Karpas-422 (cell line): ENCODE results near the gene KIRREL3. TPM values are rescaled to one million over a fixed set of nuclear protein-coding genes. Genes with fewer than 3 reads are reported as not detected.

Source experiments
- DNase-seq: peaks from one replicate; pipeline ENCODE4 v3.0.0-alpha.2; 2015
- H2AFZ ChIP-seq: fragments of 200-600 bp; sonication (generic); 2 replicates; pipeline ENCODE4 v1.6.1; 2014; ENCODE audit warnings: antibody characterized with exemption, low read length, mixed read lengths
- H3K27ac ChIP-seq: fragments of 200-600 bp; sonication (generic); 2 replicates; pipeline ENCODE4 v1.5.1; 2014; ENCODE audit warnings: mild to moderate bottlenecking, low read length, moderate library complexity
- H3K27me3 ChIP-seq: fragments of 200-600 bp; sonication (generic); 2 replicates; pipeline ENCODE4 v1.6.1; 2014; ENCODE audit warnings: low read length, mixed read lengths
- H3K36me3 ChIP-seq: fragments of 200-600 bp; sonication (generic); 2 replicates; pipeline ENCODE4 v1.6.1; 2014; ENCODE audit warnings: low read length, mixed read lengths; ENCODE audit not compliant: insufficient read depth
- H3K4me1 ChIP-seq: fragments of 200-600 bp; sonication (generic); 2 replicates; pipeline ENCODE4 v1.6.1; 2014; ENCODE audit warnings: mild to moderate bottlenecking, low read length, mixed read lengths
- H3K4me2 ChIP-seq: fragments of 200-600 bp; sonication (generic); 2 replicates; pipeline ENCODE4 v1.6.1; 2014; ENCODE audit warnings: low read length, low read depth, mild to moderate bottlenecking; ENCODE audit not compliant: poor library complexity, severe bottlenecking
- H3K4me3 ChIP-seq: fragments of 200-600 bp; sonication (generic); 2 replicates; pipeline ENCODE4 v1.5.1; 2014; ENCODE audit warnings: mild to moderate bottlenecking, antibody characterized with exemption, low read length, mixed read lengths
- H3K79me2 ChIP-seq: fragments of 200-600 bp; sonication (generic); 2 replicates; pipeline ENCODE4 v1.6.1; 2014; ENCODE audit warnings: mild to moderate bottlenecking, low read length, mixed read lengths
- H3K9ac ChIP-seq: fragments of 200-600 bp; sonication (generic); 2 replicates; pipeline ENCODE4 v1.6.0; 2014; ENCODE audit warnings: low read length
- H3K9me2 ChIP-seq: fragments of 200-600 bp; sonication (generic), shearing (Covaris generic); replicated peaks from 2 replicates; pipeline ENCODE4 v1.6.0; 2014; ENCODE audit warnings: mild to moderate bottlenecking, low read length, moderate library complexity; ENCODE audit not compliant: insufficient read depth
- H3K9me3 ChIP-seq: fragments of 300-700, 200-600 bp; sonication (generic); 2 replicates; pipeline ENCODE4 v1.6.1; 2014; ENCODE audit warnings: low read length, mixed read lengths
- H4K20me1 ChIP-seq: fragments of 200-600 bp; sonication (generic); 2 replicates; pipeline ENCODE4 v1.6.1; 2014; ENCODE audit warnings: mild to moderate bottlenecking, antibody characterized with exemption, low read length, low read depth; ENCODE audit not compliant: insufficient read depth
- total RNA-seq: library from RNA; depleted of rRNA; stranded (reverse); fragments of >200 nt; shearing (Covaris generic); gene quantifications from 2 replicates; pipeline ENCODE4 v1.2.3, GENCODE V29; 2014; ENCODE audit warnings: low replicate concordance

Gene KIRREL3
- total RNA-seq, 1 experiment from 2014 or later: not detected

- Histone ChIP-seq H3K36me3 (no peaks in the 10 kb centered on the region), H3K79me2 (no peaks in the 10 kb centered on the region), H3K4me2 (no peak overlapping the region), H3K27ac (no peak overlapping the region), H2AFZ (no peak overlapping the region), H3K9me3 (no peaks in the 10 kb centered on the region), H3K9ac (no peak overlapping the region), H3K9me2 (no peaks in the 10 kb centered on the region), H3K27me3 (no peaks in the 10 kb centered on the region), H4K20me1 (no peaks in the 10 kb centered on the region), H3K4me1 (peaks cover 7% of the 10 kb centered on the region), H3K4me3 (no peak overlapping the region)
- no peak for DNase-seq
Observed at GRCh38 chr11:126426820-126427749, 573.5 kb downstream of the KIRREL3 start.

GRCh38 chr11:126426106-126426505 is 574.5 kb downstream of the KIRREL3 start:
- no peak overlapping the region for H3K9ac ChIP-seq
- no peaks in the 10 kb centered on the region for H3K9me2 ChIP-seq

GRCh38 chr11:126424471-126425039 is 576.0 kb downstream of the KIRREL3 start:
- Histone ChIP-seq H3K27me3 (no peaks in the 10 kb centered on the region), H3K9me2 (no peaks in the 10 kb centered on the region), H3K4me2 (no peak overlapping the region), H3K9ac (no peak overlapping the region), H3K9me3 (no peaks in the 10 kb centered on the region), H3K4me1 (peaks cover 22% of the 10 kb centered on the region), H4K20me1 (no peaks in the 10 kb centered on the region), H3K27ac (no peak overlapping the region), H3K36me3 (no peaks in the 10 kb centered on the region), H2AFZ (no peak overlapping the region), H3K79me2 (no peaks in the 10 kb centered on the region), H3K4me3 (no peak overlapping the region)
- DNase-seq: no peak

More at GRCh38 chr11:126426106-126426505, 574.5 kb downstream of the KIRREL3 start:
- H2AFZ ChIP-seq: no peak overlapping the region
- no peak overlapping the region for H3K27ac ChIP-seq
- no peak overlapping the region for H3K4me2 ChIP-seq
- peaks cover 7% of the 10 kb centered on the region for H3K4me1 ChIP-seq
- H4K20me1 ChIP-seq: no peaks in the 10 kb centered on the region
- DNase-seq: peak; percentile 43
- H3K9me3 ChIP-seq: no peaks in the 10 kb centered on the region
- H3K27me3 ChIP-seq: no peaks in the 10 kb centered on the region
- H3K36me3 ChIP-seq: no peaks in the 10 kb centered on the region
- no peaks in the 10 kb centered on the region for H3K79me2 ChIP-seq
- H3K4me3 ChIP-seq: no peak overlapping the region

- Histone ChIP-seq H3K27ac (no peak overlapping the region), H4K20me1 (no peaks in the 10 kb centered on the region), H3K4me1 (peaks cover 28% of the 10 kb centered on the region), H3K9ac (no peak overlapping the region), H3K9me3 (no peaks in the 10 kb centered on the region), H3K9me2 (no peaks in the 10 kb centered on the region), H3K4me2 (no peak overlapping the region), H3K36me3 (no peaks in the 10 kb centered on the region), H3K4me3 (no peak overlapping the region), H2AFZ (no peak overlapping the region), H3K27me3 (no peaks in the 10 kb centered on the region), H3K79me2 (no peaks in the 10 kb centered on the region)
- DNase-seq: no peak
Observed at GRCh38 chr11:126423743-126424142, 576.8 kb downstream of the KIRREL3 start.

- Histone ChIP-seq H3K9ac (no peak overlapping the region), H3K4me3 (no peak overlapping the region), H3K27me3 (no peaks in the 10 kb centered on the region), H4K20me1 (no peaks in the 10 kb centered on the region), H3K9me2 (no peaks in the 10 kb centered on the region), H3K36me3 (no peaks in the 10 kb centered on the region), H3K4me2 (no peak overlapping the region), H3K27ac (no peak overlapping the region), H3K9me3 (no peaks in the 10 kb centered on the region), H3K4me1 (peaks cover 34% of the 10 kb centered on the region), H3K79me2 (no peaks in the 10 kb centered on the region), H2AFZ (no peak overlapping the region)
- no peak for DNase-seq
Observed at GRCh38 chr11:126423154-126423553, 577.4 kb downstream of the KIRREL3 start.

GRCh38 chr11:126422446-126422845 is 578.1 kb downstream of the KIRREL3 start:
- H2AFZ ChIP-seq: no peak overlapping the region
- H3K9me3 ChIP-seq: no peaks in the 10 kb centered on the region
- no peaks in the 10 kb centered on the region for H4K20me1 ChIP-seq
- peaks cover 34% of the 10 kb centered on the region for H3K4me1 ChIP-seq
- no peak overlapping the region for H3K4me2 ChIP-seq
- H3K9me2 ChIP-seq: no peaks in the 10 kb centered on the region
- no peak overlapping the region for H3K27ac ChIP-seq
- H3K4me3 ChIP-seq: no peak overlapping the region
- no peak overlapping the region for H3K9ac ChIP-seq
- no peaks in the 10 kb centered on the region for H3K36me3 ChIP-seq
- no peaks in the 10 kb centered on the region for H3K79me2 ChIP-seq
- no peaks in the 10 kb centered on the region for H3K27me3 ChIP-seq
- DNase-seq: no peak

- no peak overlapping the region for H3K4me2 ChIP-seq
- peaks cover 37% of the 10 kb centered on the region for H3K4me1 ChIP-seq
- H3K9ac ChIP-seq: no peak overlapping the region
- H4K20me1 ChIP-seq: no peaks in the 10 kb centered on the region
- no peak overlapping the region for H3K4me3 ChIP-seq
- no peaks in the 10 kb centered on the region for H3K36me3 ChIP-seq
- no peaks in the 10 kb centered on the region for H3K27me3 ChIP-seq
- H3K9me2 ChIP-seq: no peaks in the 10 kb centered on the region
- no peak for DNase-seq
- H3K9me3 ChIP-seq: no peaks in the 10 kb centered on the region
- H3K27ac ChIP-seq: no peak overlapping the region
- H2AFZ ChIP-seq: no peak overlapping the region
- no peaks in the 10 kb centered on the region for H3K79me2 ChIP-seq
Observed at GRCh38 chr11:126421271-126421671, 579.3 kb downstream of the KIRREL3 start.

GRCh38 chr11:126420698-126421256 is 579.8 kb downstream of the KIRREL3 start:
- no peak overlapping the region for H3K9ac ChIP-seq
- H2AFZ ChIP-seq: no peak overlapping the region
- H3K4me3 ChIP-seq: no peak overlapping the region
- no peaks in the 10 kb centered on the region for H3K36me3 ChIP-seq
- DNase-seq: no peak
- H3K79me2 ChIP-seq: no peaks in the 10 kb centered on the region
- H4K20me1 ChIP-seq: no peaks in the 10 kb centered on the region
- H3K27me3 ChIP-seq: no peaks in the 10 kb centered on the region
- H3K4me2 ChIP-seq: peak overlapping the region; percentile 68
- no peaks in the 10 kb centered on the region for H3K9me3 ChIP-seq
- peak overlapping the region; percentile 79; the same call in 1 of the 2 replicates for H3K27ac ChIP-seq
- no peaks in the 10 kb centered on the region for H3K9me2 ChIP-seq
- peaks cover 41% of the 10 kb centered on the region for H3K4me1 ChIP-seq
